K562 (cell line): ENCODE data around the gene ADSS2. TPM values are rescaled to one million over a fixed set of nuclear protein-coding genes. Genes with fewer than 3 reads are reported as not detected.

Experiments used
- ARID3A ChIP-seq: IDR thresholded peaks from 2 replicates; pipeline ENCODE4 v1.6.1; 2012; ENCODE audit warnings: low read depth, low read length, improper control_type of control experiment, borderline replicate concordance
- ELF4 ChIP-seq: fragments of 450-650 bp; formaldehyde crosslinking; IDR thresholded peaks from 2 replicates; pipeline ENCODE4 v1.4.0; 2022; ENCODE audit warnings: missing genetic modification characterization
- EWSR1 ChIP-seq: fragments of 450-650 bp; IDR thresholded peaks from 2 replicates; pipeline ENCODE4 v1.6.1; 2018; ENCODE audit warnings: borderline replicate concordance, mild to moderate bottlenecking, low read depth, moderate library complexity; ENCODE audit not compliant: partially characterized antibody
- KHSRP ChIP-seq: fragments of 450-650 bp; IDR thresholded peaks from 2 replicates; pipeline ENCODE4 v1.6.1; 2017
- MTA3 ChIP-seq: fragments of 450-650 bp; formaldehyde crosslinking; IDR thresholded peaks from 2 replicates; pipeline ENCODE4 v1.6.1; 2017; ENCODE audit warnings: mild to moderate bottlenecking, borderline replicate concordance
- MYC ChIP-seq, 2 experiments: fragments of 250-450 bp in 1 of 2; sonication (Bioruptor Pico) in 1 of 2; IDR thresholded peaks; 2 replicates each; pipeline versions ENCODE4 v1.5.1 to v1.6.1; 2012 to 2021; ENCODE audit warnings: low read depth in 2 of 2, borderline replicate concordance in 1 of 2, improper control_type of control experiment in 1 of 2, low read length in 1 of 2, mild to moderate bottlenecking in 1 of 2, moderate library complexity in 1 of 2
- NFRKB ChIP-seq: fragments of 450-650 bp; IDR thresholded peaks from 2 replicates; pipeline ENCODE4 v1.6.1; 2016; ENCODE audit warnings: low read depth
- SNIP1 ChIP-seq: fragments of 450-650 bp; IDR thresholded peaks from 2 replicates; pipeline ENCODE4 v1.7.1; 2017; ENCODE audit warnings: low read depth, mild to moderate bottlenecking
- STAT5B ChIP-seq: fragments of 250-450 bp; sonication (Bioruptor Pico); IDR thresholded peaks from 2 replicates; pipeline ENCODE4 v1.8.0; 2021; ENCODE audit warnings: mild to moderate bottlenecking, inconsistent platforms
- TRIM24 ChIP-seq, 2 experiments: fragments of 450-650 bp; IDR thresholded peaks; 2 replicates each; pipeline ENCODE4 v1.6.1; 2016
- ZNF384 ChIP-seq: IDR thresholded peaks from 2 replicates; pipeline ENCODE4 v1.6.1; 2012; ENCODE audit warnings: low read depth, low read length, improper control_type of control experiment
- ZNF707 ChIP-seq: fragments of 250-450 bp; sonication (Bioruptor Pico); conservative IDR thresholded peaks from 2 replicates; pipeline ENCODE4 v1.8.0; 2022; ENCODE audit warnings: inconsistent platforms, mild to moderate bottlenecking, moderate library complexity
- ZNF717 ChIP-seq: fragments of 250-450 bp; sonication (Bioruptor Pico); IDR thresholded peaks from 2 replicates; pipeline ENCODE4 v1.5.0; 2021
- ZNF780A ChIP-seq: fragments of 250-450 bp; sonication (Bioruptor Pico); IDR thresholded peaks from 2 replicates; pipeline ENCODE4 v1.5.0; 2021; ENCODE audit warnings: mild to moderate bottlenecking
- polyA plus RNA-seq, 8 experiments: library from polyadenylated mRNA; depleted of rRNA in 4 of 8; stranded (reverse) in 5 of 8; unstranded in 3 of 8; fragments of >200 nt; fragmentation: Nextera tagmentation in 2 of 8; fragmentation: Illumina TruSeq in 1 of 8; extraction: Ambion mirVana in 2 of 8; extraction: Trizol in 1 of 8; gene quantifications; 2 replicates each; pipeline versions ENCODE4 v1.2.1 to v1.2.3, GENCODE V29; 2011 to 2014; ENCODE audit warnings: inconsistent platforms in 1 of 8, missing spikeins in 1 of 8
- total RNA-seq, 7 experiments: library from RNA; depleted of rRNA in 6 of 7; stranded (reverse); fragments of >200 nt in 6 of 7; fragmentation: Illumina TruSeq in 2 of 7; extraction: Trizol in 2 of 7; gene quantifications; 2 replicates each; pipeline versions ENCODE4 v1.2.1 to v1.2.3, GENCODE V29; 2011 to 2021; ENCODE audit warnings: low replicate concordance in 1 of 7
- TF ChIP-seq, protein P1 (sequence below): fragments of 450-650 bp; IDR thresholded peaks from 2 replicates; pipeline ENCODE4 v1.6.1; 2016; ENCODE audit warnings: mild to moderate bottlenecking, moderate library complexity
- TF ChIP-seq, protein P2 (sequence below): IDR thresholded peaks from 3 replicates; pipeline ENCODE4 v1.6.1; 2011; ENCODE audit warnings: borderline replicate concordance, mild to moderate bottlenecking; ENCODE audit not compliant: insufficient read length, insufficient read depth

ADSS2 gene
- total and polyA plus RNA-seq, 9 of the 15 experiments (the other 6 are each of a cell fraction or from before 2014, with no cell fraction given), result 8.8 to 63.8 (median 59.4) TPM

DNA sequence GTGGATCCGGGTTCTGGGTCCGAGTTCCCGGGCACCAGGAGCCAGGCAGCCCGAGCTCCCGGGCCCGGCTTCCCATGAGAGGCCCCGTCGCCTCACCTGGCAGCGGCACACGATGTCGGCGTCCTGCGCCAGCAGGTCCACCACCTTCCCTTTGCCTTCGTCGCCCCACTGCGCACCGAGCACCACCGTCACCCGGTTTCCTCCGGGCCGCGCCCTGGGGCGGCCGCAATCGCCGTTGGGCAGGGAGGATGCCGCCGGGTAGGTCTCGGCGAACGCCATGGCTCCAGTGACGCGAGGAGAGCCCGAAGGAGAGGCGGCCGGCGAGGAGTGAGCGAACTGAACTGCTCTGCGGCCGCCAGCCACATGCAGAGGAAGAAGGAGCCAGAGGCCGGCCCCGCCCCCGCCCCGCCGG lies at the start of gene ADSS2 (continued):
- TF ChIP-seq, protein P1, sequence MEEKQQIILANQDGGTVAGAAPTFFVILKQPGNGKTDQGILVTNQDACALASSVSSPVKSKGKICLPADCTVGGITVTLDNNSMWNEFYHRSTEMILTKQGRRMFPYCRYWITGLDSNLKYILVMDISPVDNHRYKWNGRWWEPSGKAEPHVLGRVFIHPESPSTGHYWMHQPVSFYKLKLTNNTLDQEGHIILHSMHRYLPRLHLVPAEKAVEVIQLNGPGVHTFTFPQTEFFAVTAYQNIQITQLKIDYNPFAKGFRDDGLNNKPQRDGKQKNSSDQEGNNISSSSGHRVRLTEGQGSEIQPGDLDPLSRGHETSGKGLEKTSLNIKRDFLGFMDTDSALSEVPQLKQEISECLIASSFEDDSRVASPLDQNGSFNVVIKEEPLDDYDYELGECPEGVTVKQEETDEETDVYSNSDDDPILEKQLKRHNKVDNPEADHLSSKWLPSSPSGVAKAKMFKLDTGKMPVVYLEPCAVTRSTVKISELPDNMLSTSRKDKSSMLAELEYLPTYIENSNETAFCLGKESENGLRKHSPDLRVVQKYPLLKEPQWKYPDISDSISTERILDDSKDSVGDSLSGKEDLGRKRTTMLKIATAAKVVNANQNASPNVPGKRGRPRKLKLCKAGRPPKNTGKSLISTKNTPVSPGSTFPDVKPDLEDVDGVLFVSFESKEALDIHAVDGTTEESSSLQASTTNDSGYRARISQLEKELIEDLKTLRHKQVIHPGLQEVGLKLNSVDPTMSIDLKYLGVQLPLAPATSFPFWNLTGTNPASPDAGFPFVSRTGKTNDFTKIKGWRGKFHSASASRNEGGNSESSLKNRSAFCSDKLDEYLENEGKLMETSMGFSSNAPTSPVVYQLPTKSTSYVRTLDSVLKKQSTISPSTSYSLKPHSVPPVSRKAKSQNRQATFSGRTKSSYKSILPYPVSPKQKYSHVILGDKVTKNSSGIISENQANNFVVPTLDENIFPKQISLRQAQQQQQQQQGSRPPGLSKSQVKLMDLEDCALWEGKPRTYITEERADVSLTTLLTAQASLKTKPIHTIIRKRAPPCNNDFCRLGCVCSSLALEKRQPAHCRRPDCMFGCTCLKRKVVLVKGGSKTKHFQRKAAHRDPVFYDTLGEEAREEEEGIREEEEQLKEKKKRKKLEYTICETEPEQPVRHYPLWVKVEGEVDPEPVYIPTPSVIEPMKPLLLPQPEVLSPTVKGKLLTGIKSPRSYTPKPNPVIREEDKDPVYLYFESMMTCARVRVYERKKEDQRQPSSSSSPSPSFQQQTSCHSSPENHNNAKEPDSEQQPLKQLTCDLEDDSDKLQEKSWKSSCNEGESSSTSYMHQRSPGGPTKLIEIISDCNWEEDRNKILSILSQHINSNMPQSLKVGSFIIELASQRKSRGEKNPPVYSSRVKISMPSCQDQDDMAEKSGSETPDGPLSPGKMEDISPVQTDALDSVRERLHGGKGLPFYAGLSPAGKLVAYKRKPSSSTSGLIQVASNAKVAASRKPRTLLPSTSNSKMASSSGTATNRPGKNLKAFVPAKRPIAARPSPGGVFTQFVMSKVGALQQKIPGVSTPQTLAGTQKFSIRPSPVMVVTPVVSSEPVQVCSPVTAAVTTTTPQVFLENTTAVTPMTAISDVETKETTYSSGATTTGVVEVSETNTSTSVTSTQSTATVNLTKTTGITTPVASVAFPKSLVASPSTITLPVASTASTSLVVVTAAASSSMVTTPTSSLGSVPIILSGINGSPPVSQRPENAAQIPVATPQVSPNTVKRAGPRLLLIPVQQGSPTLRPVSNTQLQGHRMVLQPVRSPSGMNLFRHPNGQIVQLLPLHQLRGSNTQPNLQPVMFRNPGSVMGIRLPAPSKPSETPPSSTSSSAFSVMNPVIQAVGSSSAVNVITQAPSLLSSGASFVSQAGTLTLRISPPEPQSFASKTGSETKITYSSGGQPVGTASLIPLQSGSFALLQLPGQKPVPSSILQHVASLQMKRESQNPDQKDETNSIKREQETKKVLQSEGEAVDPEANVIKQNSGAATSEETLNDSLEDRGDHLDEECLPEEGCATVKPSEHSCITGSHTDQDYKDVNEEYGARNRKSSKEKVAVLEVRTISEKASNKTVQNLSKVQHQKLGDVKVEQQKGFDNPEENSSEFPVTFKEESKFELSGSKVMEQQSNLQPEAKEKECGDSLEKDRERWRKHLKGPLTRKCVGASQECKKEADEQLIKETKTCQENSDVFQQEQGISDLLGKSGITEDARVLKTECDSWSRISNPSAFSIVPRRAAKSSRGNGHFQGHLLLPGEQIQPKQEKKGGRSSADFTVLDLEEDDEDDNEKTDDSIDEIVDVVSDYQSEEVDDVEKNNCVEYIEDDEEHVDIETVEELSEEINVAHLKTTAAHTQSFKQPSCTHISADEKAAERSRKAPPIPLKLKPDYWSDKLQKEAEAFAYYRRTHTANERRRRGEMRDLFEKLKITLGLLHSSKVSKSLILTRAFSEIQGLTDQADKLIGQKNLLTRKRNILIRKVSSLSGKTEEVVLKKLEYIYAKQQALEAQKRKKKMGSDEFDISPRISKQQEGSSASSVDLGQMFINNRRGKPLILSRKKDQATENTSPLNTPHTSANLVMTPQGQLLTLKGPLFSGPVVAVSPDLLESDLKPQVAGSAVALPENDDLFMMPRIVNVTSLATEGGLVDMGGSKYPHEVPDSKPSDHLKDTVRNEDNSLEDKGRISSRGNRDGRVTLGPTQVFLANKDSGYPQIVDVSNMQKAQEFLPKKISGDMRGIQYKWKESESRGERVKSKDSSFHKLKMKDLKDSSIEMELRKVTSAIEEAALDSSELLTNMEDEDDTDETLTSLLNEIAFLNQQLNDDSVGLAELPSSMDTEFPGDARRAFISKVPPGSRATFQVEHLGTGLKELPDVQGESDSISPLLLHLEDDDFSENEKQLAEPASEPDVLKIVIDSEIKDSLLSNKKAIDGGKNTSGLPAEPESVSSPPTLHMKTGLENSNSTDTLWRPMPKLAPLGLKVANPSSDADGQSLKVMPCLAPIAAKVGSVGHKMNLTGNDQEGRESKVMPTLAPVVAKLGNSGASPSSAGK, result peak; percentile 87
- TF ChIP-seq ARID3A (no peak), ELF4 (no peak), SNIP1 (no peak), EWSR1 (no peak), TRIM24 (IDR thresholded peaks at IDR 0.05) (no peak), ZNF384 (no peak), KHSRP (no peak), MTA3 (0 out of 2 replicates have a peak, but pooled peaks have one; percentile 16), ZNF707 (CRISPR knock-in tag) (no peak), MYC (IDR thresholded peaks at IDR 0.05; ENCODE audit: low read depth, low read length) (no peak), MYC (CRISPR knock-in tag; IDR thresholded peaks at IDR 0.05; ENCODE audit: borderline replicate concordance, low read depth) (peak; percentile 85; the same call in 1 of the 2 replicates), ZNF717 (no peak), ZNF780A (CRISPR knock-in tag) (no peak), STAT5B (CRISPR knock-in tag) (no peak), NFRKB (peak; percentile 72)
- TF ChIP-seq, protein P2, sequence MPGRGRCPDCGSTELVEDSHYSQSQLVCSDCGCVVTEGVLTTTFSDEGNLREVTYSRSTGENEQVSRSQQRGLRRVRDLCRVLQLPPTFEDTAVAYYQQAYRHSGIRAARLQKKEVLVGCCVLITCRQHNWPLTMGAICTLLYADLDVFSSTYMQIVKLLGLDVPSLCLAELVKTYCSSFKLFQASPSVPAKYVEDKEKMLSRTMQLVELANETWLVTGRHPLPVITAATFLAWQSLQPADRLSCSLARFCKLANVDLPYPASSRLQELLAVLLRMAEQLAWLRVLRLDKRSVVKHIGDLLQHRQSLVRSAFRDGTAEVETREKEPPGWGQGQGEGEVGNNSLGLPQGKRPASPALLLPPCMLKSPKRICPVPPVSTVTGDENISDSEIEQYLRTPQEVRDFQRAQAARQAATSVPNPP, result no peak
